Adipocyte (in vitro differentiated cells): ENCODE results near the gene CSF1.

Experiments used
- DNase-seq: peaks from one replicate; pipeline ENCODE4 v3.0.0-alpha.2; 2015; ENCODE audit warnings: low read depth
- H3K27me3 ChIP-seq: replicated peaks from 2 replicates; pipeline ENCODE4 v1.7.0; 2013; ENCODE audit warnings: mild to moderate bottlenecking, low read length, moderate library complexity; ENCODE audit not compliant: control insufficient read depth, insufficient read depth
- H3K36me3 ChIP-seq: 2 replicates; pipeline ENCODE4 v1.7.0; 2013; ENCODE audit warnings: low read length, mild to moderate bottlenecking, moderate library complexity; ENCODE audit not compliant: control insufficient read depth, insufficient read depth, severe bottlenecking
- H3K4me1 ChIP-seq: 2 replicates; pipeline ENCODE4 v1.7.0; 2013; ENCODE audit warnings: mild to moderate bottlenecking, low read length, moderate library complexity; ENCODE audit not compliant: control insufficient read depth, insufficient read depth
- H3K4me3 ChIP-seq: 2 replicates; pipeline ENCODE4 v1.7.0; 2013; ENCODE audit warnings: mild to moderate bottlenecking, low read length, moderate library complexity
- H3K9ac ChIP-seq: 2 replicates; pipeline ENCODE4 v1.7.0; 2013; ENCODE audit warnings: mild to moderate bottlenecking, low read length, moderate library complexity
- H3K9me3 ChIP-seq: 2 replicates; pipeline ENCODE4 v1.7.0; 2013; ENCODE audit warnings: mild to moderate bottlenecking, low read length, moderate library complexity; ENCODE audit not compliant: control insufficient read depth

CSF1 gene

DNA sequence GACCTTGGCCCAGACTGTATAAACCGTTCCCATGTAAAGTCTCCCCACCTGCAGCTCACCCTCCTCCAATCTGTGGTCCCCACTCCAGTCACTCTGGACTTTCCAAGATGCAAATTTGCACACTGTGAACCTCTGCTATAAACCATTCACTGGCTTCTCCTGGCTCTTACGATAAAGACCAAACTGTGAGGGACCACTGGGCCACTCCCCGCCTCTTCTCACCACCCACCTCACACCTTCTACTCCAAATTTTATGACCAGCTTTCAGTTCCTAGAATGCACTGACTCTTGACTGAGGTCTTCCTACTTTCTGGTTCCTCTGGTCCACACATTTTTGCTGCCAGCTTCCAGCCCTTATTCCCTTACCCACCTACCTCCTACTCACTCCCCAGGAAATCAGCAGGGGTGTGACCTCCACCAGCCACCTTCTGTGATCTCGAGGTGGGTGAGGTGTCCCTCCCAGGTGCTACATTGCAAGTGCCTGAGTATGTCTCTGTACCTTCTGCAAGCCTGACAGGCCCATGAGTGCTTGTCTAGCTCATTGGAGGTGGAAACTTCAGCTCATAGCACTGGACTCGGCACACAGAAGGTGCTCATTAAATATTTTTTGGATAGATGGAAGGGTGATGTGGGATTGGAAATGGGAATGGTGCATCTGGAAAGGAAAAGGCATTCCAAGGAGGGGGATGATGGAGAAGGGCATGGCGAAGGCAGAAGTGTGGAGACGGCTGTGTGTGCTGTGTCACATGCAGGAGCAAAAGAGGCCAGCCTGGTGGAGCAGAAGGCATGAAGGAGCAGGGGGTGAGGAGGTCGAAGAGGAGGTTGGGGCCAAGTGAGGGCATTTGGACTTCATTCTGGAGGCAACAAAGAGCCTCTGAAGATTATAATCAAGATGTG is 15.6 kb upstream of the CSF1 start:
- Histone ChIP-seq H3K9me3 (no peaks in the 10 kb centered on the region), H3K4me1 (peaks cover 6% of the 10 kb centered on the region)

DNA sequence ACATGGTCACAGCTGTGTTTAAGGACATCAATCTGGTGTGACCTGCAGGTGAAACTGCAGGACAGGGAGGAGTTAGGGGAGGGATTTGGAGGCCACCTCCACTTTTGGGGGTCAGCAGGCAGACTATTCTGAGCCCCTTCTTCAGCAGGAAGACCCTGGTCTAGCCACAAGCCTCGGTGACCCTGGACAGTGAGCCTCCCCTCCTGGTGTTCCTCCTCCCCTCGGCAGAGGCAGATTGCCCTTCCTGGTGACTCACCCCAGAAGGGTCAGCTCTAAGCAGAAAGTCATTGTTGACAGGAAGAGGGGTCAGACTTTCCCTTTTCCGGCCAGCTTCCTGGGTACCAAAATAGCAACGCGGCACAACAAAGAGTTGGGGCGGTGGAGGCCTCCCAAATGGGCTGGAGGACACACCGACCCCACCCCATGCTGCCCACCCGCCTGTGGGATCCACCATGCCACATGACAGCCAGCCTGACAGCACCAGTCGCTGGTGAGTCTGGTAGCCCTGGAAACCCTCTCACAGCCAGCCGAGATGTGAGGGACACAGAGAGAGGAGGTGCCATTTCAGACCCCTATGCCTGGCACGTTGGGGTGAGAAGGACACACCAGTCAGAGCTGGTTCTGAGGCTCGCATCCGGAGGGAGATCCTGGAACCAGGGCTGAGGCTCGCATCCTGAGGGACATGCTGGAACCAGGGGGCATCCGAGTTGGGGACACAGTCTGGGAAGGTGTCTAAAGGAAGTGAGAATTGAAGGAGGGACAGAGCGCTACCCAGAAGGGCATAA is 14.7 kb upstream of the CSF1 start:
- no peak for DNase-seq
- Histone ChIP-seq H3K9me3 (no peaks in the 10 kb centered on the region), H3K36me3 (no peaks in the 10 kb centered on the region), H3K9ac (no peak overlapping the region), H3K27me3 (no peaks in the 10 kb centered on the region), H3K4me1 (peaks cover 11% of the 10 kb centered on the region), H3K4me3 (no peak overlapping the region)

More for the DNA sequence above, 15.6 kb upstream of the CSF1 start:
- no peak for DNase-seq
- H3K36me3 ChIP-seq = no peaks in the 10 kb centered on the region
- no peak overlapping the region for H3K9ac ChIP-seq
- no peaks in the 10 kb centered on the region for H3K27me3 ChIP-seq
- H3K4me3 ChIP-seq = no peak overlapping the region

DNA sequence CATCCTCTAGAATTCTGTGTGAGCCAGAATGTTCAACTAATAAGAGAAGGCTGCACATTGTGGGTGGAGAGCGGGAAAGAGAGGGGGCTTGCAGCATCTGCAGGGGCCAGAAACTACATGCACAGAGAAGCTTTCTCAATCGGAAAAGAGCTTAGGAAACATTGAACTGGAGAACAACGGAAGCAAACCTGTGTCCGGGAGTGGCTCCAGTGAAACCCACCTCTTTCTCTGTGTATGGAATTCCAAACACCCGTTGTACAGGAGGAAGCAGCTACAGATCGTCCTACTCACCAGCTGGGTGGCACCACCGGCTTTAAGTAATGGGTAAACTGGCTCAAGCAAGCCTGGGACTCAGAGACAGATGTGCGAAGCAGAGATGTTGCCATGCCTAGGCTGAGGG is 14.0 kb upstream of the CSF1 start:
- Histone ChIP-seq H3K36me3 (no peaks in the 10 kb centered on the region), H3K9me3 (no peaks in the 10 kb centered on the region), H3K9ac (no peak overlapping the region), H3K4me1 (peaks cover 11% of the 10 kb centered on the region), H3K4me3 (no peak overlapping the region), H3K27me3 (no peaks in the 10 kb centered on the region)
- no peak for DNase-seq

DNA sequence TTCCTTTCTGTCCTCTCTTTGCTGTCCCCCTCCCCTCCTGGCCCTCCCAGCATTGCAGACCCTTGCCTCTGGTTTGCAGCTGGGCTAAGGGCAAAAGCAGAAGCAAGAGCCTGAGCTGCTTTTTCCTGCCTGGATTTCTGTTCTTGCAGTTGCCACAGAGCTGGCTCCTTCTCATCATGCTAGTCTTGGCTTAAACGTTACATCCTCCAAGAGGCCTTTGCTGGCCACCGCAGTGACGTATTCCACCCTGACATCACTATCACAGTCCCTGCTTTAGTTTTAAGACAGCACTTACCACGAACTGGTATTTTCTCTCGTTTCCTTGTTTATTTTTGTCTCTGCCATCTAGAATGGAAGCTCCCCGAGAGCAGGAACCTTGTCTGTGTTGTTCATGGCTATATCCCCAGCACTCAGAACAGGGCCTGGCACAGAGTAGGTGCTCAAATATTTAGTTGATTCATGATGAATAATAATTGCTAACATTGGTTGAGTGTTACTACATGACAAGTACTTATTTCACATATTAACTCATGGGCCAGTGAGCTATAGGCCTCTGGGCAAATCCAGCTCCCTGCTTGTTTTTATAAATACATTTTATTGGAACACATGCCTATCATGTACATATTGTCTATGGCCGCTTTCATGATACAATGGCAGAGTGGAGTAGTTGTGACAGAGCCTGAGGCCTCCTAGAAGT is 13.2 kb upstream of the CSF1 start:
- H3K36me3 ChIP-seq = no peaks in the 10 kb centered on the region
- DNase-seq = no peak
- H3K9me3 ChIP-seq = no peaks in the 10 kb centered on the region
- no peak overlapping the region for H3K9ac ChIP-seq
- H3K4me3 ChIP-seq = no peak overlapping the region
- H3K4me1 ChIP-seq = peaks cover 11% of the 10 kb centered on the region
- H3K27me3 ChIP-seq = no peaks in the 10 kb centered on the region

DNA sequence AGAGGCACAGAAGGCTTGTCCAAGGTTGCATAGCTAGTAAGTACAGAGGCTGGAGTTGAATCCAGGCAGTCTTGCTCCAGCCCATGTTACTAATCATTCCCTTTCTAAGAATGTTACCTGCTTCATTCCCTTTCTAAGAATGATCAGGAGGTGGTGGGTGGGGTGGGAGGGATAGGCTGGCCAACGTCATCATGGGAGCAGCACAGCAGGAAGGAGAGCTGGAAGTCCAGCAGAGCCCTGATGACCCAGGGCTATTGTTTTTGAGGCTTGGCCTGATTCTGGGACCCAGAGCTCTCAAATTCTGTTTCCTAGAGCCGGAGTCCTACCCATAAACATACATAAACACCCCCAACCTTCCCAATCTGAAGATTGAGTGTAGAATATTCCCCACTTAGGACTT is 11.8 kb upstream of the CSF1 start:
- no peak overlapping the region for H3K9ac ChIP-seq
- H3K27me3 ChIP-seq = no peaks in the 10 kb centered on the region
- H3K4me3 ChIP-seq = no peak overlapping the region
- peaks cover 6% of the 10 kb centered on the region for H3K4me1 ChIP-seq
- no peaks in the 10 kb centered on the region for H3K9me3 ChIP-seq
- H3K36me3 ChIP-seq = no peaks in the 10 kb centered on the region
- no peak for DNase-seq

DNA sequence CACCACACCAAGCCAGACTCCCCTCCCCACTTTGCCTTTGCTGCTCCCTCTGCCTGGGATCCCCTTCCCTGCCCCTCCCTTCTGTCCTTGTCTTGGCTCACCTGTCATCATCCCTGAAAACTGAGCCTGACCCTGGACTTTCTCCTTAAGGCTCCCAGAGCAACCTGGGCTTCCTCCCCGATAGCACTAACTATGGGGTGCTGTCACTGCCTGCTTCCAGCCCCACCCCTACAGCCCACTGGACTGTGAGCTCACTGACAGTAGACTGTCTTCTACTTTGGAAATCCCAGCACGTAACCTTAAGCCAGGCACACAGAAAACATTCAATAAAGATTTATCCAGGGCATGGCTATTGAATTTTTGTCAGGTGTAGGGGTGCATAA is 9.5 kb upstream of the CSF1 start:
- no peak overlapping the region for H3K4me3 ChIP-seq

DNA sequence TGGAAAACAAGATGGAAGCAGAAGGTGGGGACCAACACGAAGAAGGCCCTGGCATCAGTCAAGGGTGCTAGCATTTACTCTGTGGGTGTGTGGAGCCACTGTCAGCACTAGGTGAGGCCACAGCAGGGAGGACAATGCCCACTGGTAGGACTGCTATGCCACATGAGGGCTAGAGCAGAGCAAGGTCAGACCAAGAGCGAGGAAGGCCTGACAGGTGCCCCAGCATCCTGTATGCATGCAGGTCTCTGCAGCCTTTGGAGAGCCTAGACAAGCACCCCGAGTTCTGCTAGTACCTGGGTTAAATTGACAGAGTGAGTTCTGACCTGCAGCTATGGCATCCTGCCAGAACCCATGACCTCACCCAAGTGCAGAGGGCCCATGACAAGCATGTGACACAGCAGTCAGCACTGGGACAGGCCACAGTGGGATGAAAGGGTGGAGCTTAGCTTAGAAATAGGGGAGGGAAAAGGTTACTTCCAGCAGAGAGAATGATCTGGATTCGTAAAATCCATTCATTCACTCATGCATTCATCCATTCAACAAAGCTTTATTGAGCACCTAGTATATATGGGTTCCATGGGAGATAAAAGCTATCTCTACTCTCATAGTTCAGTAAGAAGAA is 9.0 kb upstream of the CSF1 start:
- Histone ChIP-seq H3K9me3 (no peaks in the 10 kb centered on the region), H3K36me3 (no peaks in the 10 kb centered on the region), H3K4me1 (peaks cover 6% of the 10 kb centered on the region), H3K9ac (no peak overlapping the region), H3K4me3 (no peak overlapping the region), H3K27me3 (no peaks in the 10 kb centered on the region)
- no peak for DNase-seq

More for the DNA sequence above, 9.5 kb upstream of the CSF1 start:
- H3K36me3 ChIP-seq = no peaks in the 10 kb centered on the region
- no peak overlapping the region for H3K9ac ChIP-seq
- peaks cover 6% of the 10 kb centered on the region for H3K4me1 ChIP-seq
- H3K27me3 ChIP-seq = no peaks in the 10 kb centered on the region
- H3K9me3 ChIP-seq = no peaks in the 10 kb centered on the region
- no peak for DNase-seq

DNA sequence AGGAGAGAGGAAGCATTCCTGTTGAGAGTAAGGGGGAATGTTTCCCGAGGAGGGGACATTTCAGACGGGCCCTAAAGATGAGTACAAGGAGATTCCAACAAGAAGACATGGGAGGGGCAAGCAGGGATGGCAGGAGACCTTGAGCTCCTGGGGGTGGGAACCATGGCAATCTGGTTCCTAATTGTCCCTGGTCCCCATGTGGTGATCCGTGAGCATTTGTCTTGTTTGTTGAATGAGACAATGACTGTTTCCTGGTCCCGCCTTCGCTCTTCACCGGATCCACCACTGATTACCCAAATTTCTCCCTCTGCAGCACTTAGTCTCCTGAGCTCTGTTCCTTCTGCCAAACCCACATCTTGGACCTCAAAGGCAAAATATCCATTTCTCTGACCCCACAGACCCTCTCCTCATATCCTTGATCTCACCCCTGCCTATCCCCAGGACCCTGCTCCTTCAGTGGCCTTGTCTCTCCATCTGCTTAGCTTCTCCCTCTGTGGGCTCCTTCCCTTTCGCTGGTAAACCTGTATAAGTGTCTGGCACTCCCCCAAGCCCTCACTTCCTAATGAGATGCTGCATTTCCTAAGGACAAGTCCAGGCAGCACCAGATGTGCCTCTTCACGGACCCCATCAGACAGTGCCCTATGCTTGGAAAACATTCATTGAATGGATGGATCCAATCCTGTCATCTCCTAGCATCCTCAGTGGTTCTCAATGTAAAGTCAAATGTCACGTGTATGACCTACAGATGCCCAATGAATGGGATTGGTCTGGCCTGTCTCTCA is 8.3 kb upstream of the CSF1 start:
- Histone ChIP-seq H3K9me3 (no peaks in the 10 kb centered on the region), H3K9ac (no peak overlapping the region), H3K36me3 (no peaks in the 10 kb centered on the region), H3K4me1 (peaks cover 6% of the 10 kb centered on the region), H3K27me3 (no peaks in the 10 kb centered on the region), H3K4me3 (no peak overlapping the region)
- no peak for DNase-seq

DNA sequence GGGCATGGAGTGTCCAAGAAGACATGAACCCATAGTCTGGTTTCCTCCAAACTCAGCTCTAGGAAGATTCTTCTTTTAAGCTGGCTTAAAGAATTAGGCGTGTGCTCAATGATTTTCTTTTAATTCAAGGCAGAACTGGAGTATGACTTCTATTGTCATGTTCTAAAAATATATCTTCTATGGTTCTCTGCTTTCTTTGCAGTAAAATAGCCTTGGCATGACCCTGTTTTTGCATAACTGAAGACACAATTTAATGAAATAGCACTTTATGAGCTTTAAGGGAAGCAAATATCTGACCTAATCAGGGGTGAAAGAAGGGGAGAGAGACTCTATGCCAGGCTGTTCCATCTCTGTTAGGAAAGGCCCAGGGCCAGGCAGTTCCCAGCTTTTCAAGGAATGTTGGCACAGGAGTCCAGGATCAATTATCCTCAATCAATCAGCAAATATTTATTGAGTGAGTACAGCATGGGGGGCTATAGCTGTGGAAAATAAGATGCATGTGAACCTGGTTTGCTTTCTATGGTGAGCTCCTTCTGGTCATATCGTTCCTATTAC is 7.2 kb upstream of the CSF1 start:
- no peak overlapping the region for H3K9ac ChIP-seq
- H3K9me3 ChIP-seq = no peaks in the 10 kb centered on the region
- no peak overlapping the region for H3K4me3 ChIP-seq
- H3K36me3 ChIP-seq = no peaks in the 10 kb centered on the region
- no peaks in the 10 kb centered on the region for H3K27me3 ChIP-seq
- DNase-seq = no peak
- H3K4me1 ChIP-seq = peaks cover 6% of the 10 kb centered on the region

DNA sequence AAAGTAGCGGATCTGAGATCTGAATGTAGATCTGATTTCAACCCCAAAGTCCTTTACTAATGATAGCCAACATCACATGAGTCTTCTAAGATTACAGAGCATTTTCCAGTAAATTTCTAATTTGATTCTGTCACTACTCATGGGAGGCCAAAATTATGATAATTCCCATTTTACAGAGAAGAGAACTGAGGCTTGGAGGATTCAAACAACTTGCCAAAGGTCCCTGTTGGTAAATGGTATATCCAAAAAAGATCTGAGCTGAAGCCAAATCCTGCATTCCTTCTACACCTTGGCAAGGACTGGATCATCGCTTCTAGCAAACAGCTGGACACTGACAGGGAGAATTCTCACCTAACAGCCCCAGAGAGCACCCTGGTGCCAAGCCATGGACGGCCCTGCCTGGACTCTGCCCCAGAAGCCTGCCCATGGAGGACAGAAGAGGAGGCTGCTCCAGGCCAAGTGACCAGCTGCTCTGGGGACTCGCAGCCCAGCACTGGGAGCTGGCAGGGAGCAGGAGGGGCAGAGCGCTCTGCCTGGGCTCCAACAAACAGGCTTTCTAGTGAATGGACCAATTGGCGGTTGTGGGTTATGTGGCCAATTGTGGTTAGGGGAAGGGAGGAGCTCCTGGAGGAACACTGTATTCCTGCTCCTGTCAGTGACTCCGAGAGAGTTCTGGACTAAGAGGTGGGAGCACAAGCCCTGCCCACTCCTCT is 6.4 kb upstream of the CSF1 start:
- DNase-seq = no peak

More for the DNA sequence above, 6.4 kb upstream of the CSF1 start:
- no peaks in the 10 kb centered on the region for H3K36me3 ChIP-seq
- H3K9me3 ChIP-seq = no peaks in the 10 kb centered on the region
- H3K4me3 ChIP-seq = no peak overlapping the region
- H3K27me3 ChIP-seq = no peaks in the 10 kb centered on the region
- no peak overlapping the region for H3K9ac ChIP-seq
- H3K4me1 ChIP-seq = peaks cover 6% of the 10 kb centered on the region
